Duodenal mucosa (tissue), 2 donors: ENCODE data around the gene CHML.

ENCODE experiments used
- H3K27ac ChIP-seq: one replicate; pipeline ENCODE4 v1.7.0; 2013; ENCODE audit warnings: low read depth, low read length
- H3K27me3 ChIP-seq, 2 donors: one replicate each; pipeline ENCODE4 v1.7.0; 2013; ENCODE audit warnings: low read length in 2 of 2, control low read depth in 1 of 2; ENCODE audit not compliant: insufficient read depth in 2 of 2, control insufficient read depth in 1 of 2
- H3K36me3 ChIP-seq, 2 donors: one replicate each; pipeline ENCODE4 v1.7.0; 2013; ENCODE audit warnings: low read length in 2 of 2, control low read depth in 1 of 2; ENCODE audit not compliant: insufficient read depth in 2 of 2, control insufficient read depth in 1 of 2
- H3K4me1 ChIP-seq, 2 donors: one replicate each; pipeline ENCODE4 v1.7.0; 2013; ENCODE audit warnings: low read length in 2 of 2, control low read depth in 1 of 2; ENCODE audit not compliant: insufficient read depth in 2 of 2, control insufficient read depth in 1 of 2
- H3K4me3 ChIP-seq, 2 donors: one replicate each; pipeline ENCODE4 v1.7.0; 2013; ENCODE audit warnings: low read length in 2 of 2, low read depth in 1 of 2
- H3K9ac ChIP-seq, 2 donors: one replicate each; pipeline ENCODE4 v1.7.0; 2013; ENCODE audit warnings: low read length in 2 of 2, low read depth in 1 of 2
- H3K9me3 ChIP-seq, 2 donors: one replicate each; pipeline ENCODE4 v1.7.0; 2013; ENCODE audit warnings: low read length in 2 of 2, control low read depth in 1 of 2; ENCODE audit not compliant: control insufficient read depth in 1 of 2

Gene CHML

DNA sequence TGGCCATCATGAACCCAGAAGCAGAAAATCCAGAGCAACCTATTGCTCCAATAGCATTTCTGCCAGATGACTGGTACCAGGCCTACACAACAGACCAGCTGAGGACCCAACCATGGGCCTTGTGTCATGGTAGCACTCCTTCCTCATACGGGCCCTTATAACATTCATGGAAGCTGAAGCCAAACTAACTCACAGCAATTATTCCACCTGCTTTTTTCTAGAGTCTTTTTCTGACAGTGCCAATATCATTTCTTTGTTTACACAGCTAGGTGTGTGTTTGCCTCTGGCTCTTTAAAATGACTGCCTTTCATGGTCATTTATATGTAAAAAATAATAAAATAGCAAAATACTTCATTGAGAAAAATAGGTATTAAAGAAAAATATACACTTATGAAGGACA lies 8.0 kb upstream of the CHML start:
- Histone ChIP-seq H3K9ac (no peak overlapping the region), H3K36me3 (no peaks in the 10 kb centered on the region), H3K27ac (no peak overlapping the region), H3K27me3 (no peaks in the 10 kb centered on the region), H3K9me3 (no peaks in the 10 kb centered on the region), H3K4me3 (no peak overlapping the region), H3K4me1 (no peaks in the 10 kb centered on the region)

DNA sequence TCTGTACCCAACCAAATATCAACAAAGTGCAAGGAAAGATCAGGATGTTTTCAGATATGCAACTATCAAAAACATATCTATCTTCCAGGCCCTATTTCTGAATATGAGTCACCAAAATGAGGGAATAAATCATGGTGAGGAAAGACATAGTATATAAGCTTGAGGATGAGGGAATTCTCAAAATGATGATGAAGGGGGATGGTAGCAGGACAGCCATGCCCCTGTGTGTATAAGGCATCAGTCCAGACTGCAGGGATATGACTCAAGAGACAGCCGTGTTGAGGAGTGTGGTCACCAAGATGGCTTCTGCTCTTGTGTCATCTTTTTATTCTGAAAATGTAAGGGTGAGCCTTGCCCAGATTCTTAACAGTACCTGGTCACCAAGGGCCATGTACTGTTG lies 7.5 kb upstream of the CHML start:
- Histone ChIP-seq H3K9ac (no peak overlapping the region), H3K9me3 (no peaks in the 10 kb centered on the region), H3K4me1 (no peaks in the 10 kb centered on the region), H3K36me3 (no peaks in the 10 kb centered on the region), H3K27me3 (no peaks in the 10 kb centered on the region), H3K4me3 (no peak overlapping the region), H3K27ac (no peak overlapping the region)

DNA sequence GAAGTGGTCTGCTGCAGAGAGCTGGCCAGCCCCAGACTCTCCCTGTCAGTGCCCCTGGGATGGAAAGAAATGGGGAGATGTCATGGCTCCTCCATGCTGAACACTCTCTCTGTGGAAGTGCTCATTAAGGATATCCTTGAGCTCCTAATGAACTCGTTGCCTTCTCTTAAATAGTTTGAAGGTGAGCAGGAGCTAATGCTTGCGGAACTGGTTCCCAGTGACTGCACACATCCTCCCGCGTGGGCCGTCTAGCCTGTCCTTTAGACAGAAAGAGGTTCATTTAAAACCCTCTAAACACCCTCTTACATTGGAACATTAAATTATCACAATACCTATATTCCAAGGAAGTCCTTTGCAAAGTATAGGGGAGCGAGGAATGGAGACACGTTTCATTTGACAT lies 6.0 kb upstream of the CHML start:
- no peaks in the 10 kb centered on the region for H3K27me3 ChIP-seq
- H3K36me3 ChIP-seq, result no peaks in the 10 kb centered on the region
- no peak overlapping the region for H3K4me3 ChIP-seq
- H3K27ac ChIP-seq, result no peak overlapping the region
- no peak overlapping the region for H3K9ac ChIP-seq
- H3K4me1 ChIP-seq, result no peaks in the 10 kb centered on the region
- H3K9me3 ChIP-seq, result no peaks in the 10 kb centered on the region

DNA sequence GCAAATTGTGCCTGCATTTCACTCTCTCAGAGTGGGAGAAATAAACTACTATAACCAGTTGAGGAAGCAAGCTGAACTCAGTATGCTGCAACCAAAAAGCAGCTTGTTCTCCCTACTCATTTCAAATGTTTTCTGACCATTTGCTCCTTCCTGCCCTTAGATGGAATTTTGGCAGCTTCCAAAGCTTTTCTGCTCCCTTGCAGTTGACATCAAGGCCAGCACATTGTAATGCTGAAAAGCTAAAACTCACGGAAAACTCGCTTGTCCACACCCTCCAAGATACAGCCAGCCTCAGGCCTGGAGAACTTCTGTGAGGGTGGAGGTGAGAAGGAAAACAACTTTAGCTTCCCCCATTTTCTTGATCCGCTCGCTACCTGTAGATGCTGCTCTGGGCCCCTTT lies 5.0 kb upstream of the CHML start:
- no peak overlapping the region for H3K27ac ChIP-seq
- no peak overlapping the region for H3K9ac ChIP-seq
- H3K9me3 ChIP-seq, result no peaks in the 10 kb centered on the region

DNA sequence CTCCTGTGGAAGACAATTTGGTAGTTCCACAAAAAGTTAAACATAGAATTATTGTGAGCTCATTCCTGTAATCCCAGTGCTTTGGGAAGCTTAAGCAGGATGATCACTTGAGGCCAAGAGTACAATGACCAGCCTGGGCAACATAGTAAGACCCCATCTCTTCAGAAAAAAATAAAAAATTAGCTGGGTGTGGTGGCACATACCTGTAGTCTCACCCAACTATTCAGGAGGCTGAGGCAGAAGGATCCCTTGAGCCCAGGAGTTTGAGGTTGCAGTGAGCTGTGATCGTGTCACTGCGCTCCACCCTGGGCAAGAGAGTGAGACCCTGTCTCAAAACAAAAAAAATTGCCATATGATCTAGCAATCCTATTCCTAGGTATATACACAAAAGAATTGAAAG lies 4.1 kb upstream of the CHML start:
- Histone ChIP-seq H3K4me1 (peaks cover under 1 to 5% of the 10 kb centered on the region in 2 donors), H3K4me3 (no peak overlapping the region), H3K27me3 (no peaks in the 10 kb centered on the region), H3K36me3 (no peaks in the 10 kb centered on the region), H3K27ac (no peak overlapping the region), H3K9me3 (no peaks in the 10 kb centered on the region), H3K9ac (no peak overlapping the region)

More for the DNA sequence above, 5.0 kb upstream of the CHML start:
- Histone ChIP-seq H3K4me3 (no peak overlapping the region), H3K4me1 (peaks cover 0 to 5% of the 10 kb centered on the region in 2 donors), H3K27me3 (no peaks in the 10 kb centered on the region), H3K36me3 (no peaks in the 10 kb centered on the region)

DNA sequence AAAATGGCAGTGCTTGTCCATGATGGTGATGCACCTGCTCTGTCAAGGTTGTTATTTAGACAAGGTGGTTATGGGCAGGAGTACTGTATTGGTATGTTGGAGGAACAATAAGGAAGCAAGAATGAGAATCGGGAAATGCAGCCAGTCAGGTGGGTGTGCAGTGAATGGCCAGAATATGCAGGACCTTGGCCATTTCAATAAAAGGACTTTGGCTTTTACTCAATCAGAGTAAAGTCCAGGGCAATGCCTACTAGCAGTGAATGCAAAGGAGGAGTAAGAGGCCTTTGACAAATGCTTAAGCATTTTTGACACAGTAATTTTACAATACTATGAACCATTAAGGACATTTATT lies 2.4 kb upstream of the CHML start:
- Histone ChIP-seq H3K36me3 (no peaks in the 10 kb centered on the region), H3K9me3 (no peaks in the 10 kb centered on the region), H3K27ac (no peak overlapping the region), H3K9ac (no peak overlapping the region), H3K4me3 (no peak overlapping the region), H3K27me3 (no peaks in the 10 kb centered on the region), H3K4me1 (peaks cover 5 to 14% of the 10 kb centered on the region in 2 donors)

DNA sequence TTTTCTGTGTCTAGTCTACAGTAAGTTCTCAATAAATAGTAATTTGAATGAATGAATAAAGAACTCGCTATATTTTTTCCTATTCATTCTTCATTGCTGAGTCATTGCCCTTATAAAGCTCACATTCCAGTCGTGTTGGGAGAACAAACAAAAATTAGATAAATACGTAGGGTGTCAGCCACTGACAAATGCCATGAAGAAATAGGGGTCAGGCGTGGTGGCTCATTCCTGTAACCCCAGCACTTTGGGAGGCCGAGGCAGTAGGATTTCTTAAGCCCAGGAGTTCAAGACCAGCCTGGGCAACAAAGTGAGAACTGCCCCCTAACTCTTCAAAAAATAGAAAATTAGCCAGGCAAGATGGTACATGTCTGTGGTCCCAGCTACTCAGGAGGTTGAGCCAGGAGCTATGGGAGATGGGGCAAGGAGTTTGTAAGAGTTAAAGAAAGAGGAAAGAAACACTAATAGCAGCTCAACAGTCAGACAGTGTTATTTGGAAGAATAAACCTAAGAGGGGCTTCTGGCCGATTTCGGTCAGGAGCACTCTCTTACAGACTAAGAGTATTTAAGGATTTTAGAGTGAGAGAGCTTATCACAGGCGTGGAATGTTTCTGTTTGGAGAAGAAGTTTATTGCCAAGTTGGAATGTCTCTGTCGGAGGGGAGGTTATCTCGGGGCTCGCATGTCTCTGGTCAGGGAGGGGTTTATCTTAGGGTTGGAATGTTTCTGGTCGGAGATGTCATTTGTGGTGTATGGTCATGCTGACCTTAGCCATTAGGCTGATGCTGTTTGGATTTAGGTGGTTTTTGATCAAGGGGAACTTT lies 1.8 kb upstream of the CHML start:
- H3K4me3 ChIP-seq, result no peak overlapping the region
- no peak overlapping the region for H3K9ac ChIP-seq
- no peak overlapping the region for H3K27ac ChIP-seq
- no peaks in the 10 kb centered on the region for H3K9me3 ChIP-seq
- H3K36me3 ChIP-seq, result no peaks in the 10 kb centered on the region
- H3K27me3 ChIP-seq, result no peaks in the 10 kb centered on the region
- H3K4me1 ChIP-seq, result peaks cover 7 to 14% of the 10 kb centered on the region in 2 donors

DNA sequence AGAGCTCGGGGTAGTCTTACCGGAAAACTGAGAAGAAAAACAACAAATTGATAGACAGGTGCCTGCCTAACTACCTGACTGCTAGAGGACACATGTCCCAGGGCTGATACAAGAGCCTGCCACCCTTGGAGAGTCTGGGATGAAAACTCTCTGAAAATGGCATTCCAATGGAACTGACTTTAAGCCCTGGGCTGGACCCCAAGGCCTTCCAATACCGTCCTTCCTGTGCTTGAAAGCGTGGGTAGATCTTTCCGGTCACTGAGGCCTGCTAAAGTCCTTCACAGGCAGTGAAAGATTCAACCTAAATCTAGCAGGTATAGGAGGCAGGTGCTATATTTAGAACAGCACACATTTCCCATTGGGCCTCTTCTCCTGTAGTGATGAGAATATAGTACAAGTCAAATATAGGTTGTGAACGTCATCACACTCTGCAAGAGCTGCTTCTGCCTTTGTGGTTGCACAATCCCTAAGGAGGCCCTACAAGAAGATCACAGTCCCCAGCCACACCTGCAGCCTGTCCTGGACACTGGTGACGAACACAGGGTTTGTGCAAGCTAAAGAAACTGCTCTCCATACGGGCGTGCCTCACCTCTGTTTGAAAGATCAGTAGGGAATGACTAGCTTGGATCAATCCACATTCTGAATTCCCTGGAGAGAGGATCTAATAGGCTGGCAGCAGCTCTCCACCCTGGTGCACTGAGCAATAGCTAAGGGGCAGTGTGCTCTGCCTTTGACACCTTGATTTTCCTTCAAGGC lies 876 bp upstream of the CHML start:
- no peak overlapping the region for H3K27ac ChIP-seq
- H3K27me3 ChIP-seq, result no peaks in the 10 kb centered on the region
- peaks cover 9 to 14% of the 10 kb centered on the region in 2 donors for H3K4me1 ChIP-seq
- no peaks in the 10 kb centered on the region for H3K36me3 ChIP-seq
- H3K4me3 ChIP-seq, result peak overlapping the region; percentile 68 to 82
- no peak overlapping the region for H3K9ac ChIP-seq
- H3K9me3 ChIP-seq, result no peaks in the 10 kb centered on the region

DNA sequence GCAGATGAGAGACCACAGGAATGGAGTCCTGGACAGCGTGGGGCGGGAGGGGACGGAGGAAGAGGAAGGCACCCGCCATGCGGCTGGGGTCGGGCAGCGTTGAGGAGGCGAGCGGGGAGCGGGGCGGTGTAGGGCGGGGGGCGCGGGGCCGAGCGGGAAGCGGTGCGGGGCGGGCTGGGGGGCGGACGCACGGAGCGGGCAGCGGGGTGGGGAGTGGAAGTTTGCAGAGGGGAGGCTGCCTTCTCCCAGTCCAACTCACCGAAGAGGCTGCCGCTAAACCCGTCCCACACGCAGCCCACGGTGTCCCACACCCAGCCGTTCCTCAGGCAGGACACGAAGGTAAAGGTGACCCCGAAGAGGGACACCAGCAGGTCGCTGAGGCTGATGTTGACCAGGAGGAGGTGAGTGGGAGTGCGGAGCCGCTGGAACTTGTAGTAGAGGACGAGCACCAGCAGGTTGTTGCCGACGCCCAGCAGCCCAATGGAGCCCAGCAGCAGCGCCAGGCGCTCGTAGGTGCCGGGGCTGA lies 483 bp downstream of the CHML start:
- H3K36me3 ChIP-seq, result no peaks in the 10 kb centered on the region
- H3K9ac ChIP-seq, result peak overlapping the region; percentile 76 to 95
- peak overlapping the region; percentile 94 to 97 for H3K4me3 ChIP-seq
- H3K4me1 ChIP-seq, result peaks cover 9 to 14% of the 10 kb centered on the region in 2 donors
- no peaks in the 10 kb centered on the region for H3K27me3 ChIP-seq
- peak overlapping the region; percentile 65 for H3K27ac ChIP-seq
- no peaks in the 10 kb centered on the region for H3K9me3 ChIP-seq

DNA sequence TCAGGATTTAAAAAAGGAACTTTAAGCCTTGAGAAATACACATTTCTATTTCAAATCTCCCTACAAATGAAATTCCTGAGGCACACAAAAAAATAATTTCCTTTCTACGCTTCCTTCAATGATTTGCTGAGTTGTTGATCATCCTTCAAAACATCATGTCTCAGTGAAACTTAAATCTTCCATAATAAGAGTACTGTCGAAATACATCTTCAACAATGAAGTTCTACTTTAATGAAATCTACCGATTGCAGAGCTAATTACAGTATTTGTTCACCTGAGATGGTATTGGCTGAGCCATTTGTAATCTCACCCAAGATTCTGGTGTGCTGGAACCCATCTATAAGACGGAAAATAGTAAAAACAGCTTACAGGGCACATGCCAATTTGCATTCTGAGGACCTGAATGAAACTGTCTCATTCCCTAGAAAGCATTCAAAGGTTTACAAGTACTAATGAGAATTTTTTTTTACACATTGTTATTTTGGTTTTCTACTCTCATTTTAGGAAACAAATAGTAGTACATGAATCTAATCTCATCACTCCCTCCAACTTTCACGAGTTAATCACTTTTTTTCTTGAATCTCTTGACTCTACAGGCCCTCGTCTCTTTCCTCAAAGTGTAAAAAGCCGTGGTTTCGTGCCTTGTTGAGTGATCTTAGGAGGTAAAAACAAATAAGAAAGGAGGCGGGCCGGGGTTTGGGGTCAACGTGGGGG lies 1.1 kb downstream of the CHML start:
- H3K4me1 ChIP-seq, result peaks cover 9 to 14% of the 10 kb centered on the region in 2 donors
- peak overlapping the region; percentile 94 to 97 for H3K4me3 ChIP-seq
- no peak overlapping the region for H3K27ac ChIP-seq
- H3K9me3 ChIP-seq, result no peaks in the 10 kb centered on the region
- H3K9ac ChIP-seq, result peak overlapping the region in 1 of 2 donors; percentile 76
- no peaks in the 10 kb centered on the region for H3K36me3 ChIP-seq
- no peaks in the 10 kb centered on the region for H3K27me3 ChIP-seq
